HG02759 (cell line): ENCODE measurements around the gene ADAP1.

ENCODE experiments used
- ATAC-seq: cut with Tn5 transposase; IDR thresholded peaks from one replicate; pipeline ENCODE4 v1.9.1; 2021; ENCODE audit warnings: mild to moderate bottlenecking, moderate library complexity; ENCODE audit not compliant: unreplicated experiment

Gene ADAP1

DNA sequence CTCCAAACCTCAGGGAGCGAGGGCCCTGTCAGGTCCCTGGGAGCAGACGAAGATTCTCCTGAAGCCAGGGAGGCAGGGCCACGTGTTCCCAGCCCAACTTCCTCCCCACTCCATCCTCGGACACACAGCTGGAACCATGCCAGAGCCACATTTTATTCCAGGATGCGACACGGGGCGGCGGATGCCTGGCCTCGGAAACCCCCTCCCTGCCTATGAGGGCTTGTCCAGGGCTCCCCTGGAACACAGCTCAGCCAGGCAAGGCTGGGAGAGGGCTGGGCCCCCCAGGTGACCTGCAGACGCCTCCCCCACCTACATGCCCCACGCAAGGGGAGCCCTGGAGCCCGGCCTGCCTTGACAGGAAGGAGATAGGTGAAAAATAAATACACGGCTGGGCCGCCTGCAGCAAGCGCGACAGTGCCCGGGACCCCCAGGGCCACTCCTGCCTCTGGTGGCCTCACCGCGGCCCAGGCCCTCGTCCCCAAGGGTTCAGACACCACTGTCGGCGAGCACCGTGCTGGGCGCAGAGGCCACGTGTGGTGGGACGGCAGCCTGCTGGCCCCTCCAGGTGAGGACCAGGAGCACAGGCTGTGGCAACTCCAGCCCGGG lies 56.6 kb downstream of the ADAP1 start:
- no peak for ATAC-seq

GRCh38 chr7:897086-897485 lies 57.4 kb downstream of the ADAP1 start:
- no peak for ATAC-seq

DNA sequence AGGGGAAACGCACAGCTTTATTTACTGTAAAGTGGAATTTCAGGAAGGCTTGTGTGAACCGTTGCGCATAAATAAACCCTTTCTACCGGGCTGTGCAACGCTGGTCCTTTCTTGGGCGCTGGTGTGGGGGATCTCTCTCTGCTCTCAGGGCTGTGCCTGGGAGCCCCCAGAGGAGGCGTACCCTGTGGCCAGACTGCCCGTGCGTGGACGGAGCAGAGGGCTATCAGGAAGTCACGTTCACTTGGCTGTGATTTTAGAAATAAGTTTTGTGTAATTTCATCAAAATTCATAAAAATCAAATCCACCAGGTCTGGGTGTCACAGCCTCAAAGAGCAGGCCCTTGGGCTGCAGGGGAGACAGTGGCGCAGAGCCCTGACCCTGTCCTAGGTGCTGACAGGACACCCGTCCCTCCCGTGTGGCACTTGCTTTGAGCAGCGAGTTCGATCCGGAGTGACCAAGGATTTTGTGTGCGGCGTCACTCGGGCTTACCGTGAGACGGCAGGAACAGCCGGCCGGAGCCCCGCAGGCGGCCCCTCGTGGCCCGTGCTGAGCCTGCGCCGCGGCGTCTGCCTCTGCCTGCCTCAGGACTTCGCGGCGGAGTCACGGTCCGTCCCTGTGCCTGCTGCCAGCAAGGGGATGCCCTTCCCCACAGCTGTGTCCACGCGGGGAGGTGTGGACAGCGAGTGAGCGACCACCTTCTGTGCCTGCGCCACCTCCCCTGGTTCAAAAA lies 58.0 kb downstream of the ADAP1 start:
- no peak for ATAC-seq

DNA sequence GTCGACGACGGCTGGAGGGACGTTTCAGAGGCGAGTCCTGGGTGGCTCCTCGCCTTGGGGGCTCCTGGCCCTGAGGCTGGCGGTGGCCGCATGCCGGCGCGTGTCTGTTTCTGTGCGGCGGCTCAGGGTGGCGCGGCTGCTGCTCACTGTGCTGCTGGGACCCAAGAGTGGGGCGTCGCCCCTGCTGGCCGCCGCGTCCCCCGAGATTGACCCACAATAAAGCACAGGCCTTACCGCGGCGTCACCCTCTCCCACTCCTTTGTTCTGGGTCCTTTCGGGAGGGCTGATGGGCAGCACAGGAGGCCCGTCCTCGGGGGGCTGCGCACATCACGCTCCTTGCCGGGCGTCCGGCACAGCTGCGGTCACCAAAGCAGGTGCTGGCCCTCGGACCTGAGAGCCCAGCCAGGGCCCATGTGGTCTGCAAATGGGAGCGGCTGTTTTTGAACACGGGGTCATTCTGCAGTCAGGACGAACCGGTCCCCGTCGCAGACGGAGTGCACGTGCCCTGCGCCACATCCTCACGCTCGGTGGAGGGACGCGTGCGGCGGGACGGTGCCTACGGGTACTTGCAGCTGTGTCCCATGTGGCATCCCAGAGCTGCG lies 58.9 kb downstream of the ADAP1 start:
- no peak for ATAC-seq

- no peak for ATAC-seq
Measured at GRCh38 chr7:894927-895450, 59.5 kb downstream of the ADAP1 start.

- no peak for ATAC-seq
Measured at GRCh38 chr7:894164-894867, 60.2 kb downstream of the ADAP1 start.

GRCh38 chr7:893686-894085 lies 60.8 kb downstream of the ADAP1 start:
- ATAC-seq, result no peak

DNA sequence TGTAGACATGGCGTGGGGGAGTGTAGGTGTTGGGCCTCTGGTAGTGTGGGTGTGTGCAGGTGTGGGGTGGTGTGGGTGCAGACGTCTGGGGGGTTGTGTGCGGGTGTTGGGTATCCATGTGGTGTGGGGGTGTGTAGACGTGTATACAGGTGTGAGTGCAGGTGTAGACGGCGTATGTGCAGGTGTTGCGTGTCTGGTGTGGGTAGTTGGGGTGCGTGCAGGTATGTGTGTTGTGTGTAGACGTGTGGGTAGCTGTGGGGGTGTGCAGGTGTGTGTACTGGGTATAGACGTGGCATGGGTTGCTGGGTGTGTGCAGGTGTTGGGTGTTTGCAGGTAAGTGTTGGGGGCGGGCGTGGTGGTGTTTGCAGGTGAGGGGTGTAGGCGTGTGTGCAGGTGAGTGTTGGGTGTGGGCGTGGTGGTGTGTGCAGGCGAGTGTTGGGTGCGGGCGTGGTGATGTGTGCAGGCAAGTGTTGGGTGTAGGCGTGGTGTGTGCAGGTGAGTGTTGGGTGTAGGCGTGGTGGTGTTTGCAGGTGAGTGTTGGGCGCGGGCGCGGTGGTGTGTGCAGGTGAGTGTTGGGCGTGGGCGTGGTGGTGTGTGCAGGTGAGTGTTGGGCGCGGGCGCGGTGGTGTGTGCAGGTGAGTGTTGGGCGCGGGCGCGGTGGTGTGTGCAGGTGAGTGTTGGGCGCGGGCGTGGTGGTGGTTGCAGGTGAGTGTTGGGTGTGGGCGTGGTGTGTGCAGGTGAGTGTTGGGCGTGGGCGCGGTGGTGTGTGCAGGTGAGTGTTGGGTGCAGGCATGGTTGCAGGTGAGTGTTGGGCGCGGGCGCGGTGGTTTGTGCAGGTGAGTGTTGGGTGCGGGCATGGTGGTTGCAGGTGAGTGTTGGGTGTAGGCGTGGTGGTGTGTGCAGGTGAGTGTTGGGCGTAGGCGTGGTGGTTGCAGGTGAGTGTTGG lies 61.6 kb downstream of the ADAP1 start:
- ATAC-seq, result no peak

GRCh38 chr7:891805-892204 lies 62.7 kb downstream of the ADAP1 start:
- ATAC-seq, result no peak

DNA sequence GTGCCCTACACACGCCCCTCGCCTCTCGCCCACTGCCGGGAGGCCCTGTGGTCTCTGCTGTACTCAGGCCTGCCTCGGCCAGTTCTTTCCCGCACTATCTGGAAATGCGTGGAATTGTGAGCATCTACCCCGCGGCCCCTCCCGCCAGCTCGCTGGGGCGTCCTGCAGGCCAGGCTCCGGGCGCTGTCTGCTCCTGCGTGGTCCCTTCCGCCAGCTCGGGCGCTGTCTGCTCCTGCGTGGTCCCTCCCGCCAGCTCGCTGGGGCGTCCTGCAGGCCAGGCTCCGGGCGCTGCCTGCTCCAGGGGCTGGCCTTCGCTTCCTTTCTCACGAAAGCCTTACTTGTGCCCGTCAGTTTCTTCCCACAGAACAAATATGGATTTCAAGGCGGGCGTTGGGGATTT lies 63.2 kb downstream of the ADAP1 start:
- ATAC-seq, result no peak

DNA sequence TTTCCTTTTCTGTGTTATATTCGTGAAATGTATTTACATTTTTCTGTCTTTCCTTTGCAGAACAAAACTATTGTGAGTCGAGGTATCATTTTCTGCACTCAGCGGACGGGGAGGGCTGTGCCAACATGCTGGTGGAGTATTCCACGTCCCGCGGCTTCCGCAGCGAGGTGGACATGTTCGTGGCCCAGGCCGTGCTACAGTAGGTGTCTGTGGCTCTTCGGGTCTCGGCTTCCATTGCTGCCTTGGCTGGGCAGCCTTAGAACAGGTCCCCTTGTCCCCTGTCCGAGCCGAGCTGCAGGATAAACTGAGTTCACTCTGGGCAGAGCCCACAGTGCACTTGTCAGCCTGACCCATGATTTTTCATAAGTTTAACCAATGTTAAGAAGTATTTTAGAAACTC lies 63.6 kb downstream of the ADAP1 start:
- no peak for ATAC-seq

DNA sequence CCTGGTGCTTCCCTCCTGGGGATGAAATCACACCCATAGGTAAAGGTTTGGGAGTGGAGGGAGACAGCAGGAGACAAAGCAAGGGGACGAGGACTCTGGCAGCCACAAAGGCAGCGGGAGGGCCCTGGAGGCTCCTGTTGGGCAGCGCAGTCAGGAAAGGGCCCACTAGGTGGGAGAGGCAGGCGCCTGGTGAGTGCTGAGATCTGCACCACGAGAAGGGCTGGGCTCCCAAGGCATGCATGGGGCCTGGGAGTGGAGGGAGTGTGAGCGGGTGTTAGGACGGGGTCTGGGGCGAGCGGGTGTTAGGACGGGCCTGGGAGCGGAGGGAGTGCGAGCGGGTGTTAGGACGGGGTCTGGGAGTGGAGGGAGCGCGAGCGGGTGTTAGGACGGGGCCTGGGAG lies 65.1 kb downstream of the ADAP1 start:
- no peak for ATAC-seq

GRCh38 chr7:889025-889390 lies 65.5 kb downstream of the ADAP1 start:
- no peak for ATAC-seq

- no peak for ATAC-seq
Measured at GRCh38 chr7:888081-889024, 66.1 kb downstream of the ADAP1 start.

GRCh38 chr7:887488-887820 lies 67.0 kb downstream of the ADAP1 start:
- ATAC-seq, result no peak

DNA sequence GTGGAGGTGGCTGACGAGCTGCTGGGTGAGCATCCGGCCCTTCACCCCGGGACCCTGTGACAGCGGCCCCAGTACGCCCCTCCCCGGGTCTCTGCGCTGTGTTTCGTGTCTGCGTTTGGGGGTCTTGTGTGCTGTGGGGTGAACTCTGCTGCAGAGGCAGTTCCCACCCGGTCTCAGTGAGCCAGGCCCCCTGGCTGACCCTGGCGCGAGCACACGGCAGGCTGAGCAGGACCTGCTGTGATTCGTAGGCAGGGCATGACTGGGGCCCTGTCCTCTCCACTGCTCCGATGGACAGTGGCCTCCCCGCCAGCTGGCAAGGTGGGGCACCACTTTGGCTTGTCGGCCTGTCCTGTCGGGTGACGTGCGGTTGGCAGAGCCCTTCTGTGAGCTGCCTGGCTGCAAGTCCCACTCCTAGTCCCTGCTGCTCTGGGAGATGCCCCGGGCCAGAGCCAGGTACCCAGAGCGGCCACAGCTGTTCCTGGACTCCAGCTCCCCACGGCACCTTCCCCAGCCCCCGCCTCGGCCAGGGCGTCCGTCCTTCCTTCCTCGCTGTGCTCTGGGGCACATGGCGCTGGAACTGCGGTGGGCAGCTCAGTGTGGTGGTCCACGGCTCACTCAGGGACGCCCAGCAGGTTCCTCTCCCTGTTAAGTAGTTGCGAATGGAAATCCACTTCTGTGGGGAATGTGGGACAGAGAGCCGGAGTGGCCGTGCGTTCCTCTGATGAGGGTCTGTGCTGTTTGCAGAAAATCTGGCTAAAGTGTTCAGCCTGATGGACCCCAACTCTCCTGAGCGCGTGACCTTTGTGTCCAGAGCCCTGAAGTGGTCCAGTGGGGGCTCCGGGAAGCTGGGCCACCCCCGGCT lies 67.6 kb downstream of the ADAP1 start:
- ATAC-seq, result no peak

DNA sequence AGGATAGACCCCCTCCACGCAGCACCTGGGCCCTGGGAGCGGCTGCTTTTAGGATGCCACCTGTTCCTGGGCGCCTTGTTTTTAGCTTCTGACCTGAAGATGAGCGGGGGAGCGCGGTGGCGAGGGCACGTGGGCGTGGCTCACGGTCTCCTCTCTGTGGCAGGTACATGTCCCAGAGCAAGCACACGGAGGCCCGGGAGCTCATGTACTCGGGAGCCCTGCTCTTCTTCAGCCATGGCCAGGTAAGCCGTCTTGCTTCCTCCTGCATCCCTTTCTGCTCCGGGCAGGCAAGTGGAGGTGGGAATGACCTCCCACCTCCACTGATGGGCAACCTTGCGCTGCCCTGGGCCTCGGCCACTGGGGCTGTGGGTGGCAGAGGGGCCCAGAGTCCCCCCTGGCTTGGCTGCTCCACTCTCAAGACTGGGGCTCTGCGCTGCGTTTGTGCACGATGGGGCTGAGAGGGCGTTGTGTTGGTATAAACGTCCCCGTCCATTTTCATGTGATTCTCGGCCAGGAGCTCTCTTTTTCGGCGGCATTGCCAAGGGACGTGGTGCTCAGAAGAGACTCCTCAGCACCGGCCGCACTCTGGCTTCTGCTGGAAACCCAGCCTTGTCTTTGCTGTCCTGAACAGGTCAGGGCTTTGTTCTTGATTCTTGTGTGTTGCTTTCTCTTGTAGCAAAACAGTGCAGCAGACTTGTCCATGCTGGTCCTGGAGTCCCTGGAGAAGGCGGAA lies 68.4 kb downstream of the ADAP1 start:
- ATAC-seq, result no peak
